ENCODE data around the gene SPATA20. TPM values are rescaled to one million over a fixed set of nuclear protein-coding genes. Genes with fewer than 3 reads are reported as not detected.
A peak's percentile ranks its signal among the peaks of the same experiment; 100 is the strongest.

SPATA20 gene
- total and polyA plus RNA-seq, 2 of the 13 experiments (the other 11 are each of a cell fraction or from before 2014, with no cell fraction given), result 36.1 to 64.8 TPM

DNA sequence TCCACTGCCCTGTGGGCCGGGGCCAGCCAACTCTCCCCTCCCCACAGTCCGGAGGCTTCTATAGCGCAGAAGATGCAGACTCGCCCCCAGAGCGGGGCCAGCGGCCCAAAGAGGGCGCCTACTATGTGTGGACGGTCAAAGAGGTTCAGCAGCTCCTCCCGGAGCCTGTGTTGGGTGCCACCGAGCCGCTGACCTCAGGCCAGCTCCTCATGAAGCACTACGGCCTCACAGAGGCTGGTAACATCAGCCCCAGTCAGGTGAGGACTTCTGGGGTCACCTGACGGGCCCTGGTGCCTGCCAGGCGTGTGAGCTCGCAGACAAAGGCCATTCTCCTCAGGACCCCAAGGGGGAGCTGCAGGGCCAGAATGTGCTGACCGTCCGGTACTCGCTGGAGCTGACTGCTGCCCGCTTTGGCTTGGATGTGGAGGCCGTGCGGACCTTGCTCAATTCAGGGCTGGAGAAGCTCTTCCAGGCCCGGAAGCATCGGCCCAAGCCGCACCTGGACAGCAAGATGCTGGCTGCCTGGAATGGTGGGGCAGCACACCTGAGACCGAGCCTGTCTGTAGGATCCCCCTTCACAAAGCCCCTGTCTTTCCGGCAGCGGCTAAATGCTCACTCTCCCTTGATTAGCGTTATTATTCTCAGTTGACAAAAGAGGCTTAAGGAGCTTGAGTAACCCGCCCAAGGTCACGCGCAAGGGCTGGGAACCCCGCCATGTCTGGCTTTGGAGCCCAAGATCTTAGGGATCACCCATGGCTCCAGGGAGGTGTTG, 3.9 kb downstream of the SPATA20 start (continued):
- no peak; the same call in none of the 2 replicates for TF ChIP-seq HNF1B (CRISPR knock-in tag; IDR thresholded peaks at IDR 0.05)
- TF ChIP-seq TRAFD1 (CRISPR knock-in tag; IDR thresholded peaks at IDR 0.05; ENCODE audit: borderline replicate concordance), result no peak
- TF ChIP-seq ZNF629 (CRISPR knock-in tag; conservative IDR thresholded peaks at IDR 0.05), result no peak
- TF ChIP-seq THAP7 (CRISPR knock-in tag; IDR thresholded peaks at IDR 0.05), result no peak
- TF ChIP-seq ZNF484 (CRISPR knock-in tag; IDR thresholded peaks at IDR 0.05; ENCODE audit: borderline replicate concordance, low read depth), result no peak
- TF ChIP-seq ZBTB38 (CRISPR knock-in tag; IDR thresholded peaks at IDR 0.05), result peak; percentile 100
- TF ChIP-seq ZNF557 (CRISPR knock-in tag; IDR thresholded peaks at IDR 0.05), result no peak
- TF ChIP-seq ZBTB4 (CRISPR knock-in tag; IDR thresholded peaks at IDR 0.05; ENCODE audit: borderline replicate concordance), result peak; percentile 99
- TF ChIP-seq MAF1 (CRISPR knock-in tag; IDR thresholded peaks at IDR 0.05; ENCODE audit: borderline replicate concordance), result no peak
- TF ChIP-seq, protein P1, sequence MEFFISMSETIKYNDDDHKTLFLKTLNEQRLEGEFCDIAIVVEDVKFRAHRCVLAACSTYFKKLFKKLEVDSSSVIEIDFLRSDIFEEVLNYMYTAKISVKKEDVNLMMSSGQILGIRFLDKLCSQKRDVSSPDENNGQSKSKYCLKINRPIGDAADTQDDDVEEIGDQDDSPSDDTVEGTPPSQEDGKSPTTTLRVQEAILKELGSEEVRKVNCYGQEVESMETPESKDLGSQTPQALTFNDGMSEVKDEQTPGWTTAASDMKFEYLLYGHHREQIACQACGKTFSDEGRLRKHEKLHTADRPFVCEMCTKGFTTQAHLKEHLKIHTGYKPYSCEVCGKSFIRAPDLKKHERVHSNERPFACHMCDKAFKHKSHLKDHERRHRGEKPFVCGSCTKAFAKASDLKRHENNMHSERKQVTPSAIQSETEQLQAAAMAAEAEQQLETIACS (CRISPR knock-in tag; IDR thresholded peaks at IDR 0.05), result no peak
- no peak for TF ChIP-seq PHF21A (CRISPR knock-in tag; IDR thresholded peaks at IDR 0.05)
- no peak for TF ChIP-seq ZNF7 (CRISPR knock-in tag; IDR thresholded peaks at IDR 0.05)
- no peak for TF ChIP-seq RFXANK (CRISPR knock-in tag; IDR thresholded peaks at IDR 0.05)
- no peak for TF ChIP-seq HNRNPK (IDR thresholded peaks at IDR 0.05; ENCODE audit: low read depth, low read length, poor library complexity, severe bottlenecking)
- TF ChIP-seq, protein P2, sequence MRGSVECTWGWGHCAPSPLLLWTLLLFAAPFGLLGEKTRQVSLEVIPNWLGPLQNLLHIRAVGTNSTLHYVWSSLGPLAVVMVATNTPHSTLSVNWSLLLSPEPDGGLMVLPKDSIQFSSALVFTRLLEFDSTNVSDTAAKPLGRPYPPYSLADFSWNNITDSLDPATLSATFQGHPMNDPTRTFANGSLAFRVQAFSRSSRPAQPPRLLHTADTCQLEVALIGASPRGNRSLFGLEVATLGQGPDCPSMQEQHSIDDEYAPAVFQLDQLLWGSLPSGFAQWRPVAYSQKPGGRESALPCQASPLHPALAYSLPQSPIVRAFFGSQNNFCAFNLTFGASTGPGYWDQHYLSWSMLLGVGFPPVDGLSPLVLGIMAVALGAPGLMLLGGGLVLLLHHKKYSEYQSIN (CRISPR knock-in tag; IDR thresholded peaks at IDR 0.05; ENCODE audit: borderline replicate concordance), result no peak
- no peak for TF ChIP-seq CBX2 (IDR thresholded peaks at IDR 0.05; ENCODE audit: low read depth, low read length)
- TF ChIP-seq CBX2 (CRISPR knock-in tag; IDR thresholded peaks at IDR 0.05; ENCODE audit: low read depth), result no peak
- no peak for TF ChIP-seq MED8 (CRISPR knock-in tag; IDR thresholded peaks at IDR 0.05; ENCODE audit: insufficient replicate concordance)
- TF ChIP-seq DPF2 (CRISPR knock-in tag; IDR thresholded peaks at IDR 0.05; ENCODE audit: borderline replicate concordance, low read depth), result no peak

Data from HepG2 (cell line).